Measurements from ENCODE around the gene GALNT2.

GALNT2 gene

DNA sequence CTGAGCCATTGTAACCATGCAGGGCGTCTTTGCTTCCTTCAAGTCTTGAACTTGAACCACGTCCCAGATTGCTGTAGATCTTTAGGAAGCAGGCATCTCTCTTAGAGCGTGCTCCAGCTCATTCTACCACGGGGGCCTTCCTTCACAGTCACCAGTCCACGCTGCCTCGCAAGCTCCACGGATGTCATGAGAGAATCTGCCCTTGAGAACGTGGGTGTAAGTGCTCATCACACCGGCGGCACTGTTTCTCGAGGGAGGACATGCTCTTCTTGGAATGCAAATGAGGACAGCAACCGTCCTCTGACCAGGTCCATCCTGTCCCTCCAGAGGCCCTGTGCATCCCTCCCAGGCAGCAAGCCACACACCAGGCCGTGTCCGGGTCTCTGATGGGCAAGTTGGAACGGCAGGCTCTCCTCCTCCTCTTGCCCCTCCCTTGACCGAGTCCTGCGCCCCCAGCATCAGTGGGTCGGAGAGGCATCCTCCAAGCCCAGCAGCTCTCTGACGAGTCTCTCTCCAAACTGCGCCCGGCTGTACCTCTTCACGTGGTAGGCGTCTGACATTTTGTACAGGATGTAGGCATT is 256.0 kb downstream of the GALNT2 start:
- Histone ChIP-seq H3K9ac (ENCODE audit: low read depth, low read length) (no peak overlapping the region), H3K9me3 (ENCODE audit: control insufficient read depth, insufficient read depth, low read length) (no peaks in the 10 kb centered on the region), H3K36me3 (ENCODE audit: insufficient read depth, low read length) (peaks cover 10% of the 10 kb centered on the region), H3K4me1 (ENCODE audit: insufficient read depth, low read length) (peaks cover 10% of the 10 kb centered on the region; the same call in 1 of the 2 replicates)

GRCh38 chr1:230323686-230324085 is 256.6 kb downstream of the GALNT2 start:
- Histone ChIP-seq H3K36me3 (ENCODE audit: insufficient read depth, low read length) (peaks cover 10% of the 10 kb centered on the region), H3K9me3 (ENCODE audit: control insufficient read depth, insufficient read depth, low read length) (no peaks in the 10 kb centered on the region), H3K9ac (ENCODE audit: low read depth, low read length) (no peak overlapping the region), H3K4me1 (ENCODE audit: insufficient read depth, low read length) (peaks cover 16% of the 10 kb centered on the region)

GRCh38 chr1:230326971-230327891 is 260.2 kb downstream of the GALNT2 start:
- H3K9me3 ChIP-seq (ENCODE audit: control insufficient read depth, insufficient read depth, low read length), result no peaks in the 10 kb centered on the region
- H3K36me3 ChIP-seq (ENCODE audit: insufficient read depth, low read length), result peaks cover 10% of the 10 kb centered on the region
- peaks cover 17% of the 10 kb centered on the region for H3K4me1 ChIP-seq (ENCODE audit: insufficient read depth, low read length)
- H3K9ac ChIP-seq (ENCODE audit: low read depth, low read length), result no peak overlapping the region

- no peak overlapping the region for H3K9ac ChIP-seq (ENCODE audit: low read depth, low read length)
- H3K4me1 ChIP-seq (ENCODE audit: insufficient read depth, low read length), result peaks cover 17% of the 10 kb centered on the region
- peaks cover 10% of the 10 kb centered on the region for H3K36me3 ChIP-seq (ENCODE audit: insufficient read depth, low read length)
- no peaks in the 10 kb centered on the region for H3K9me3 ChIP-seq (ENCODE audit: control insufficient read depth, insufficient read depth, low read length)
Measured at GRCh38 chr1:230327892-230328284, 260.9 kb downstream of the GALNT2 start.

DNA sequence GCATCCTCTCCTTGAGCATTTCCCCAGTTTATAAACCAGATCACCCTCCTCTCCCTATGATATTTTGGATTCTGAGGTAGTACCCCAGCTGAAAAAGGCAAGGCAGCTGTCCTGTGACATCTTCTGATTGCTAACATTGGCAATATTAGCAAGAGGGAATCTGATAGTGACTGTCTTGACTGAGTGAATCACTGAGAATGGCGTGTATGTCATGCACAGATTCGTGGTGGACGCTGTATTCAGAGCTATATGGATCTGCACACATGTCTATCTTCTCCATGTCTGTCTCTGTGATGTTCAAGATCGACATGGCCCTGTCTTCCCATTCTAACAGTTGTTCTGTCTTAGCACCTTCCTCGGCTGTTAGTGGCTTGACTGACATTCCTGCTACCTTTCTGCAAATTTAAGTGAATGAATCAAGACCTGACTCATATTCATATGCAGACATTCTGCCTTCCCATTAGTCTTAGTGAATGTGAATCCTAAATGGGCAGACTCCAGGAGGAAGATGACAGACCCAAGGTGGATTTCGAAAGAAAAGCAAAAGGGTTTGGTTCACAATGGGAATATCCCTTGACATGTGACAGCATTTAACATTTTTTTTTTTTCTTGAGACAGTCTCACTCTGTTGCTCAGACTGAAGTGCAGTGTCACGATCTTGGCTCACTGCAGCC is 261.4 kb downstream of the GALNT2 start:
- peaks cover 10% of the 10 kb centered on the region for H3K36me3 ChIP-seq (ENCODE audit: insufficient read depth, low read length)
- H3K9me3 ChIP-seq (ENCODE audit: control insufficient read depth, insufficient read depth, low read length), result no peaks in the 10 kb centered on the region
- H3K9ac ChIP-seq (ENCODE audit: low read depth, low read length), result no peak overlapping the region
- peaks cover 17% of the 10 kb centered on the region for H3K4me1 ChIP-seq (ENCODE audit: insufficient read depth, low read length)

- Histone ChIP-seq H3K9me3 (ENCODE audit: control insufficient read depth, insufficient read depth, low read length) (no peaks in the 10 kb centered on the region), H3K4me1 (ENCODE audit: insufficient read depth, low read length) (peaks cover 17% of the 10 kb centered on the region), H3K9ac (ENCODE audit: low read depth, low read length) (no peak overlapping the region), H3K36me3 (ENCODE audit: insufficient read depth, low read length) (peaks cover under 1% of the 10 kb centered on the region; the same call in 1 of the 2 replicates)
Measured at GRCh38 chr1:230330157-230330556, 263.1 kb downstream of the GALNT2 start.
